Dedifferentiated amniotic fluid mesenchymal stem cell (primary cell): ENCODE measurements around the gene STXBP6.
A peak's percentile ranks its signal among the peaks of the same experiment; 100 is the strongest.
"Not testable (repeated sequence)": the region's sequence is repeated elsewhere in the genome, so short reads cannot be mapped to it uniquely, and the experiment has no call there.

Source experiments
- DNase-seq: peaks from one replicate; pipeline ENCODE4 v3.0.0-alpha.2; 2016; ENCODE audit errors: extremely low spot score

Gene STXBP6

DNA sequence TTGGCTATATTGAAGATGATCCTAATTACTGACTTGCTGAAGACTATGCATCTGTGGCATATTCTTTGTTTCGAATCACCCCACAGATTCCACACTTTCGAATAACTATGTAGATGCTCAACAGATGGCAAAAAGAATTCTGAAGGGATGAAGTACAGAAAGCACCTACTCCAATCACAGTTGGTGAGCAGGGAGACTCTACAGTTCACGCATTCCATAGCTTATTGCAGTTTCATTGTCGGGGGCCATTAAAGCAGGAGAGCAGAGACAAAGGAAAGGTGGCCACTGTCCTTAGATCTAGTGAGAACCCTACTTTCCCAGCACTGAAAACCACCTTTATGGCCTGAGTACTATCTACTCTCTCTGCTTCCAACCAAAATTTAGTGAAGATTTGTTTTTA is 191.9 kb downstream of the STXBP6 start:
- DNase-seq, result no peak

- DNase-seq, result no peak
Observed at GRCh38 chr14:24857277-24857676, 192.7 kb downstream of the STXBP6 start.

DNA sequence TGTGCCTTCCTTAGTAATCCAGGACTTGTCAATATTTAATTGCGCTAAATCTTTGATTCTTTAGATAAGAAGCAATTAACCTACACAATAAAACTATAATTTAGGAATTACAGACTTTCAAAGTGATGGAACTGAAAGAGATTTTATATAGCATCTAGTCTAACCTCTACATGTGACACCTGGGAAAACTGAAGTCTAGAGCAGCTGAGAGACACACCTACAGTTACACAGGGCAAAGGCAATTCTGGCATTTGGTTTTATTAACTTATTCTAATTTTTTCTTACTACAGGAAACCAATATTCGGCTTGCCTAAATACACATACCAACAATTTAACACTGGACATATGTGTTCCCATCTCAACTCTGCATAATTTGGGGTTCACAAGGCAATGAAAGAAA is 196.5 kb downstream of the STXBP6 start:
- DNase-seq, result no peak

- no peak for DNase-seq
Observed at GRCh38 chr14:24852312-24853060, 197.5 kb downstream of the STXBP6 start.

DNA sequence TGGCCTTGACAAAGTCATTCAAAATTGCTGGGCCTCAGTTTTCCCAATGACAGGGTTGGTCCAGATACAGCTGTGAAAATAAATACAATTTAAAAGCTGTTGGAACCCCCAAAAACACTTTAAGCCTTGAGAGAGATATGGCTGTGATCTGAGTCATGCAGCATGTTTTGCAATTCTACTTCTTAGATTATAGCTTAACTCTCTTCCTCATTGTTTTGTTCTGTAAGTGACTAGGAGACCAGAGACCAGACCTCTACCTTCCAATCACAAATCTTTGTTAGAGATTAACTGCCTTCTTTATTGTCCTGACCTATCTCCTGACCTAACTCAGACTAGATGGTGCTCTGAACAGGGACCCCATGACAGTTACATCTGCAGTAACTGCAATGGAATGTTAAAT is 198.1 kb downstream of the STXBP6 start:
- no peak for DNase-seq

- no peak for DNase-seq
Observed at GRCh38 chr14:24851406-24851805, 198.5 kb downstream of the STXBP6 start.

- DNase-seq, result no peak
Observed at GRCh38 chr14:24850072-24850471, 199.9 kb downstream of the STXBP6 start.

DNA sequence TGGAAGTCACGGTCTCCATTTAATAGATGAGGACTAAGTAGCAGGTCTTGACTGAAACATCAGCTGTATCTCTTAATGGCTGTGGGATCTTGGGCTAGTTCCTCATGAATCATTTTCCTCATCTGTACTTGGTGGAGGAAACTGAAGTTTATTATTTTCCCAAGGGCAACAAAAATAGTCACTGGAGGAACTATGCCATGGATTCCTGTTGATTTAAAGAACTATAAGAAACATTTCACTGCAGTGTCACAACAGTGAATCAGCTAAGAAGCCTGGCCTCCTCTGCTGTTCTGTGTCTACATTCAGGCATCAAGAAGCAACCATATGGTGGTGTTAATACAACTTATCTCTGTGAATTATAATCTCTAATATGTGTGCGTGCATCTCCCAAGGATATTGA is 200.5 kb downstream of the STXBP6 start:
- DNase-seq, result peak; percentile 47

GRCh38 chr14:24848102-24848790 is 201.7 kb downstream of the STXBP6 start:
- DNase-seq, result peak; percentile 83

DNA sequence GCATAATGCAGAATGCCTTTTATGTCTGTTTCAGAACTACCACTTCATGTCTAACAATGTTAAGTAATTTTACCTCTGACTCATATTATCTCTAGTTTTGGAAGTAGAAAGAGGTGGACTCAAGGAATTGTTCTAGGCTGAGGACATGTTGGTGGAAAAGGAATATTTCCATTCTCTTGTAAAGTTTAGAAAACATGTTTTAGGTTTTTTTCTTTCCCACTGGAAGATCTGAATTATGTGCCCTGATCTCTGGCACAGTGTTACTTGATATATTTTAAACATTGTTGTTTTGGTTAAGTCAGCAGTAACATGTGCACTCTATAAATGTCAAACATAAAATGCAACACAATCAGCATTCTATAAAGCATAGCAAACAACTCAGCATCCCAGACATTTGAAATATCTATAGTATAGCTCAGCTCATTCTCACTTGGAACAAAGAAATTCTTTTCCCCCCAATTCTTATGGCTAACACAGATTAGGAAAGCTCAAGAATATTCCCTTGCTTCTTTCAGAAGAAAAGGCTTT is 202.3 kb downstream of the STXBP6 start:
- no peak for DNase-seq

DNA sequence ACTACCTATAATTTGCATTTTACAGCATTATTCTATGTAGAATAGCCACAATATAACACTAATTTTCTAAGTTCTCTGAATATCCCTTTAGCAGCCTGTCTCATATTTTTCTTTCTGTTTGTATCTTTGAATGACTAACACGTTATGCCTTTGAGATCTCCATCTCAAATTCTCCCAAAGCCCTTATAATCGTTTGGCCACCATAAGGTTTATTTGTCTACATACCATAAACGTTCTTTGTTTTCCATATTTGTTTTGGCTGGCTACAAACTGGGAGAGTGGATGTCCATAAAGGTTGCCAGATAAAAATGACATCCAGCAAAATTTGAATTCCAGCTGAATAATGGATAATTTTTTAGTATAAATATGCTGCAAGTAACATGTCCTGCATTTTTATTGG is 203.7 kb downstream of the STXBP6 start:
- DNase-seq, result no peak

GRCh38 chr14:24845851-24846250 is 204.1 kb downstream of the STXBP6 start:
- no peak for DNase-seq

GRCh38 chr14:24844011-24844410 is 205.9 kb downstream of the STXBP6 start:
- no peak for DNase-seq

- DNase-seq, result no peak
Observed at GRCh38 chr14:24843494-24843893, 206.5 kb downstream of the STXBP6 start.

DNA sequence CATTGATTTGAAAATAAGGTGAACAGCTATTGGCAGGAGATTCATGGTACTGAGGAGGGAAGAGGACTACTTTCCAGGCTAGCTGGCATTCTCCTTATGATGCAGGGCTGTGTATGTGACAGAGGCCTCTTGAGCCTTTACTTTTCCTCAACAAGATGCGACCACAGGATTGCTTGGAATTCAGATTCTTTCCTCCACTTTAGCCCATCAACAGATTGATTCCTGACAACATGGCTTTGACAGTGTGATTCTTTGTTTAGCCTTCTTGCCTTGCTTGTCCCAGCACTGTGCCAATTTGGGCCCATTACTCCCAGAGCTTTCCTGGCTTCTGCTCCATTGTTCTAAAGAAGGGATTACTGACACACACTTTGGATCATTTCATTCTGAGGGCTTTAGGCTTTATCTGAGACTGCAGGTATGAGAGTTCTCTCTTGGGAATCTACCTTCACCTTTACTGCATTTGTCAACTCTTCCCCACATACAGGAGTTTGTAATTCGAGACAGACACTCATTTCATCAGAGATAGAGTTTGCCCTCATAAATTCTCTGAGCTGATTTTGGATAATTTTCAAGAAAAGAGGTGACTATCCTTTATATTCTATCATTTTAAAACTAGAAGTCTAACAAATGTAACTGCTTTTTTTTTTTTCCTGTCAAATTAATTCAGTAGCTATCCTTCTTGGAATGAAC is 209.6 kb downstream of the STXBP6 start:
- DNase-seq, result no peak

DNA sequence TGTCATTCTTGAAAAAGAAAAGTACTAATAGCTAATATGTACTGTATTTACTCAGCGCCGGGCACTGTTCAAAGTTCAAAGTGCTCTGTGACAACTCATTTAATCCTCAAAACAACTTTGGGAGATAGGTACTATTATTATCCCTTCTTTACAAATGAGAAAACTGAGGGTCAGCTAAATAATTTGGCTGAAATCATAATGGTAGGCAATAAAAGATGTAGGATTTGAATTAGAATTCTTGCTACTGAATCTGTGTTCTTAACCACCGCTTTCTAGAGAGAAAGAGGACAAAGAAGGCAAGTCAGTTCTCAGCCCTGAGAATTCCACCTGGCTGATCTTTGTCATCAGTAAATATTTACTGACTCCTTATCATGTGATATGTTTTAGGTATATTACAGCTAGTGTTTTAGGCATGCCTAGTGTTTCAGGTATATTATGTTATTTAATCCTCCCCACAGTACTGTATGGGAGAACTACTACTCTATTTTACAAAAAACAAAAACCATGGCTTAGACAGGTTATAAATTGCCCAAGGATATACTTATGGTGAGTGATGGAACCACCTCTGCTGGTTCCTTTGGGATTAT is 210.2 kb downstream of the STXBP6 start:
- no peak for DNase-seq

- DNase-seq, result no peak
Observed at GRCh38 chr14:24838945-24839616, 210.9 kb downstream of the STXBP6 start.

DNA sequence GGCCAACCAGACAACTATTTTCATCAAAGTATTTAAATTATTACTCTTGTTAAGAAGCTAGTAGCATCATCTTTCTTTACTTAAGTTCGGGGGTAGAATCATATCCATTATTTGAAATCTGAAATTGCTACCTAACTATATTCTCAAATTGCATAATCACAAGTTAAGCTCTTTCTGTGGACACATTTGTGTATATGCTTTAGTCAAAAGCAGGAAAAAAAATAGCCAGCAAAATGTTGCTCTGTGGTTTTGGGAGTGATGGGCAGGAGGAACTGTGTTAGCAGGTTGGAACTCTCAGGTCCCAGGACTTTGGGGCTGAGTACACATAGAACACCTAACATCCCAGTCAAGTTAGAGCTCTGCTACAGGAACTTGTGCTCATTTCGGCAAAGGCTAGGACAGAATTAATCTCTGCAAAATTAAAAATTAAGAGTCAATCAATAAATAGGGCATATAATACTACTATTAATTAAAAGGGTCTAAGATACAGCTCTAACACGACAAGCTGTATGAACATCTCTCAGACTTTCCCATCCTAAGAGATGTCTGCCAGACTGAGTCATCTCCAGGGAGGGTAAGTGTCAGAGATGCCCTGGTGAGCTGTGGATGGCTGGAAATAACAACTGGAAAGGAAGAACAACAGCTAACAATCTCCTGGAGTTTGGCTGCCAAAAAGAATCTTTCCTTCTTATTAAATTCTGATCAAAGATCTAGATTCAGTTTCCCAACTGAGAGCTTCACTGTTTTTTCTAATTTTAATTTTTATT is 212.5 kb downstream of the STXBP6 start:
- no peak for DNase-seq

DNA sequence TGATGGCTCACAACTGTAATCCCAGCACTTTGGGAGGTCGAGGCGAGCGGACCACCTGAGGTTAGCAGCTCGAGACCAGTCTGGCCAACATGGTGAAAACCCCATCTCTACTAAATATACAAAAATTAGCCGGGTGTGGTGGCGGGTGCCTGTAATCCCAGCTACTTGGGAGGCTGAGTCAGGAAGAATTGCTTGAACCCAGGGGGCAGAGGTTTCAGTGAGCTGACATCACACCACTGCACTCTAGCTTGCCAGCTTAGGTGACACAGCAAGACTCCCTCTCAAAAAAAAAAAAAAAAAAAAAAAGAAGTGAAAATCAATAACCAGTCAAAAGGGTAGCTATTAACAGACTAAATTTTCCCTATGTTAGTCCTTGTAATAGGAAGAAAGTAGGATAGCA is 213.6 kb downstream of the STXBP6 start:
- DNase-seq, result not testable (repeated sequence)

GRCh38 chr14:24834956-24835355 is 215.0 kb downstream of the STXBP6 start:
- DNase-seq, result no peak

DNA sequence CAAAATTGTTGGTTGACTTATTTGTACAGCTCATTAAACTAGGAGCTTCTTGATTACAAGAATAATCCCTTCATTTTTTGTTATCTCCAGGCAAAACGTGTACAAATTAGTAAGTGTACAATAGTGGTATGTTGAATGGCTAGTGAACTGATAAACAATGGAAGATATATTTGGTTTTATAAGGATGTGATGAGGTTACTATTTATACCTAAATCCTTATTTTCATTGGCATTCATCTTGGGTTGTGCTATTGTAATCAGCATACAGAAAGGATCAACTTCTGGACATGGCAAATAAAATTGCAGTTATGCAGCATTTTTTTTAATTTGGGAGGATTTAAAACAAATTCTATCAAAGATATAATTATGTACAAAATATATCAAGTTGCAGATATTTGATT is 216.6 kb downstream of the STXBP6 start:
- no peak for DNase-seq
